GM12865 (cell line): ENCODE data around the gene RO60.

Experiments
- DNase-seq: peaks from one replicate; pipeline ENCODE4 v3.0.0; 2010; ENCODE audit warnings: low read depth
- H3K4me3 ChIP-seq: 2 replicates; pipeline ENCODE4 v1.5.1; 2011; ENCODE audit warnings: mild to moderate bottlenecking, low read depth, low read length, control low read depth
- CTCF ChIP-seq: IDR thresholded peaks from 2 replicates; pipeline ENCODE4 v1.5.1; 2011; ENCODE audit warnings: low read length, control low read depth, low read depth, inconsistent platforms; ENCODE audit not compliant: insufficient read depth; ENCODE audit errors: missing control alignments

RO60 gene

GRCh38 chr1:193104907-193105820 is 45.8 kb downstream of the RO60 start, which contains the start of gene GLRX2:
TSS of gene GLRX2 (minus strand) at chr1:193105414. CDS start at chr1:193105382, 32 bp downstream.
- peak; percentile 87 for DNase-seq
- no peak for TF ChIP-seq CTCF
- H3K4me3 ChIP-seq: peak within 1 kb of the TSS; percentile 89

GRCh38 chr1:193105821-193106177 is 46.4 kb downstream of the RO60 start:
- H3K4me3 ChIP-seq: peak overlapping the region; percentile 89
- DNase-seq: no peak
- no peak for TF ChIP-seq CTCF

- no peak for TF ChIP-seq CTCF
- no peak for DNase-seq
- no peak overlapping the region for H3K4me3 ChIP-seq
Measured at GRCh38 chr1:193108471-193108870, 49.1 kb downstream of the RO60 start.
